DMS114 treated with DMSO at 0.1 percent for 48 hours (cell line): Measurements from ENCODE around the gene ZNF141.
"Not testable (repeated sequence)": the region's sequence is repeated elsewhere in the genome, so short reads cannot be mapped to it uniquely, and the experiment has no call there.

Source experiments
- DNase-seq: peaks from one replicate; lab custom pipeline; 2025; ENCODE audit not compliant: unreplicated experiment; lab: John Stamatoyannopoulos, UW

Gene ZNF141

GRCh38 chr4:384311-385010 lies 46.8 kb downstream of the ZNF141 start:
- DNase-seq = no peak

GRCh38 chr4:385934-386707 lies 48.5 kb downstream of the ZNF141 start:
- no peak for DNase-seq

GRCh38 chr4:386708-387105 lies 49.1 kb downstream of the ZNF141 start:
- DNase-seq = no peak

- DNase-seq = no peak
Observed at GRCh38 chr4:404006-404405, 66.4 kb downstream of the ZNF141 start.

GRCh38 chr4:408321-408720 lies 70.7 kb downstream of the ZNF141 start:
- not testable (repeated sequence) for DNase-seq

GRCh38 chr4:422587-422986 lies 85.0 kb downstream of the ZNF141 start:
- DNase-seq = no peak
